Parietal lobe (tissue), 1 donor: Measurements from ENCODE around the gene ACP3. TPM values are rescaled to one million over a fixed set of nuclear protein-coding genes. Genes with fewer than 3 reads are reported as not detected.

Experiments
- total RNA-seq: library from RNA; depleted of rRNA; stranded (reverse); fragments of >200 nt; gene quantifications from one replicate; pipeline ENCODE4 v1.2.3, GENCODE V29; 2014

Gene ACP3
- 0.63 TPM for total RNA-seq

GRCh38 chr3:132317229-132317948, at the start of gene ACP3:
Gene ACP3, plus strand, starts transcription at chr3:132317407. Its CDS starts 50 bp downstream, at chr3:132317457.

Other genes starting within 250 kb of the ACP3 start
- gene DNAJC13, start 100.1 kb downstream of the ACP3 start, total RNA-seq, result 111 TPM